Breast epithelium (tissue), 4 donors: ENCODE data around the gene UBE2Q1. TPM values are rescaled to one million over a fixed set of nuclear protein-coding genes. Genes with fewer than 3 reads are reported as not detected.

Source experiments
- DNase-seq, 2 donors: peaks; one replicate each; pipeline ENCODE4 v3.0.0-alpha.2; 2019; ENCODE audit warnings: low spot score in 2 of 2
- H3K27ac ChIP-seq, 2 donors: fragments of 200-600 bp; sonication (generic) in 1 of 2; one replicate each; pipeline ENCODE4 v1.5.1; 2016 to 2019; ENCODE audit warnings: mild to moderate bottlenecking in 1 of 2
- H3K27me3 ChIP-seq, 2 donors: fragments of 200-600 bp; sonication (generic) in 1 of 2; one replicate each; pipeline versions ENCODE4 v1.5.1 to v1.6.0; 2017 to 2019; ENCODE audit warnings: control low read depth in 1 of 2, mild to moderate bottlenecking in 1 of 2
- H3K36me3 ChIP-seq: fragments of 200-600 bp; one replicate; pipeline ENCODE4 v1.5.1; 2019
- H3K4me1 ChIP-seq, 2 donors: fragments of 200-600 bp; sonication (generic); one replicate each; pipeline ENCODE4 v1.5.1; 2016 to 2019; ENCODE audit warnings: control low read depth in 1 of 2
- H3K4me3 ChIP-seq, 3 donors: fragments of 200-600 bp; sonication (generic); 1 replicate in 2 of 3; 2 replicates in 1 of 3; pipeline ENCODE4 v1.5.1; 2016 to 2019; ENCODE audit warnings: mild to moderate bottlenecking in 3 of 3, moderate library complexity in 2 of 3
- H3K9me3 ChIP-seq, 2 donors: fragments of 200-600 bp; sonication (generic) in 1 of 2; one replicate each; pipeline ENCODE4 v1.5.1; 2016 to 2019; ENCODE audit warnings: control low read depth in 1 of 2
- CTCF ChIP-seq, 3 donors: fragments of 450-650 bp; IDR thresholded peaks; one replicate each; pipeline ENCODE4 v1.5.1; 2016 to 2017; ENCODE audit warnings: antibody characterized with exemption in 3 of 3, mild to moderate bottlenecking in 3 of 3, moderate library complexity in 3 of 3
- POLR2A ChIP-seq: fragments of 450-650 bp; IDR thresholded peaks from one replicate; pipeline ENCODE4 v1.6.1; 2016; ENCODE audit warnings: antibody characterized with exemption, mild to moderate bottlenecking, moderate library complexity
- POLR2AphosphoS5 ChIP-seq, 3 donors: sonication (generic); formaldehyde crosslinking; IDR thresholded peaks; one replicate each; pipeline ENCODE4 v1.6.1; 2017; ENCODE audit warnings: antibody characterized with exemption in 3 of 3
- intact Hi-C: fragments of 100-400 bp; cut with DNase I; formaldehyde crosslinking; loops from one replicate; pipeline ENCODE4 v1.15.1; 2023; ENCODE audit warnings: low total_unique reads
- total RNA-seq, 3 donors: library from RNA; depleted of rRNA; stranded (reverse); fragments of >200 nt; gene quantifications; one replicate each; pipeline ENCODE4 v1.1.0, GENCODE V29; 2016

UBE2Q1 gene
- total RNA-seq, 3 donors from 2014 or later, result 27.7 to 33.3 (median 30.2) TPM

DNA sequence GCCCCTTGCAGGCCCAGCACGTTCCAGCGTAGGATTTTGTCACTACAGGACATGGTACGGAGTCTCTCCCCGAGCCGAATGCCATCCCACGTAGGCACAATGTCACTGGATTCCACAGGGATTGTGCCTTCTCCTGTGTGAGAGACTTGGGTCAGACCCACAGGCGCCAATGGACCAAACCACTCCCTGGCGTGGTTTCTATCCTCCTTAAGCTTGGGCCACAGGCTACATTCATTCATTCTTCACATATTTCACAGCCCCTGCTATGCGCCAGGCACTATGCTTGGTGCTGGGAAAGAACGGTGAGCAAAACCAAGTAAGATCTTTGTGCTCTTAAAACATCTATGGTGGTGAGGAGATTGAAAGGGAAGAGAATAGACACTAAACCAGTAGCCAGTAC is 27.8 kb upstream of the UBE2Q1 start:
- intact Hi-C loops, result no loop called here
- DNase-seq, result no peak
- H3K9me3 ChIP-seq, result no peaks in the 10 kb centered on the region
- H3K4me3 ChIP-seq, result no peak overlapping the region
- H3K27me3 ChIP-seq, result no peaks in the 10 kb centered on the region
- TF ChIP-seq POLR2A (no peak), CTCF (IDR thresholded peaks at IDR 0.05) (no peak), POLR2AphosphoS5 (IDR thresholded peaks at IDR 0.05) (no peak)
- peaks cover 59% of the 10 kb centered on the region for H3K36me3 ChIP-seq
- no peak overlapping the region for H3K27ac ChIP-seq
- no peaks in the 10 kb centered on the region for H3K4me1 ChIP-seq

DNA sequence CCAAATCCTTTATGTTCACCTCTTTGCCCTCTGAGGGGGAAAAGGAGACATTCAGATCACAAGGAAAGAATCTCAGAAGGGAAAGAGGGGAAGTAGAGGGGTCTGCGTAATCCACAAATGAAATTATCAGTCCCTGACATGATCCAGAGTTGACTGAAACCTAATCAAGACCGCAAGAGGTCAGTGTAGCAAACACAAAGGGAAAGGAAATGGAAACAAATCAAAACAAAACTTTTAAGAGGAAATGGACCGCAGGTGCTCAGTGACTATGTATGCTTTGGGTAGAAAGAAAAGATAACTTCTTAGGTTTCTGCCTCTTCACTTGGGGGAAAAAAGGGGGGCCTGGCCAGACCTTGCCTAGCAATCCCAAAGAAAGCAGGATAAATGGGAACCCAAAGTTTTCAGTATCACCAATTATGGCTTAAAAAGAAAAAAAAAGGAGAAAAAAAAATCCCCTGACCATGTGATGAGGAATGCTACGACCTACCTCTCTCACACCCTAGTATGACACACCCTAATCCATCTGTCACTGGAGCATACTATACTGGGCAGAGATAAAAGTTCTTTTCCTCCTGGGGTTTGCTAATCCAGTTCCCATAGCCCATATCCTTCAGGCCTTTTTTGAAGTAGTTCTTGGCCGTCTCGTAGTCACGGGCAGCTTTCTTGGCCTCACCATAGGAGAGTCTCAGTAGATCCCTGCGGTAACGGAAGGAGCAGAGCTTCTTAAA is 26.0 kb upstream of the UBE2Q1 start:
- Histone ChIP-seq H3K4me3 (no peak overlapping the region), H3K27ac (no peak overlapping the region), H3K9me3 (no peaks in the 10 kb centered on the region), H3K27me3 (no peaks in the 10 kb centered on the region), H3K36me3 (peaks cover 50% of the 10 kb centered on the region), H3K4me1 (no peaks in the 10 kb centered on the region)
- intact Hi-C loops, result no loop called here
- TF ChIP-seq CTCF (IDR thresholded peaks at IDR 0.05) (no peak), POLR2A (no peak)
- DNase-seq, result no peak

DNA sequence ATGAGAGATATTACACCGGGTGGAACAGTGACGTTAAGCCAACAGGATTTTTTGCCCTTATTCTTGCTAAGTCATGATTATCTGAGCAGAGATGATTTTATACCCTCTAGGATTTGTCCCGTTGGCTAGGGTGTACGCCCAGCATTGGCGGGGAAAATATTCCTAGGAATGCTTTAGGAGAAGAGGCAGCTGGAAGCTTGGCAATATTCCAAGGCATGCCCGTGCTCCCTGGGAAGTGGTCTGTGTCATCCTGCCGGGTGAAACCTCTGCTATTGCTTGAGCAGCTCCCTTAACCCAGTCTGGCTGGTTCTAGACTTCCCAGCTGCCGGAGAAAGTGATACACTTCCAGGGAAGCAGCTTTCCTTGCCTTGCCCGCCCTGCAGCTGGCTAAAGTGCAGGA is 25.3 kb upstream of the UBE2Q1 start:
- H3K27ac ChIP-seq, result no peak overlapping the region
- DNase-seq, result no peak
- H3K4me1 ChIP-seq, result no peaks in the 10 kb centered on the region
- intact Hi-C loops, result no loop called here
- peaks cover 44% of the 10 kb centered on the region for H3K36me3 ChIP-seq
- H3K9me3 ChIP-seq, result no peaks in the 10 kb centered on the region
- H3K4me3 ChIP-seq, result no peak overlapping the region
- no peaks in the 10 kb centered on the region for H3K27me3 ChIP-seq
- TF ChIP-seq POLR2A, result no peak
- no peak for TF ChIP-seq CTCF (IDR thresholded peaks at IDR 0.05)
- no peak for TF ChIP-seq POLR2AphosphoS5 (IDR thresholded peaks at IDR 0.05)

DNA sequence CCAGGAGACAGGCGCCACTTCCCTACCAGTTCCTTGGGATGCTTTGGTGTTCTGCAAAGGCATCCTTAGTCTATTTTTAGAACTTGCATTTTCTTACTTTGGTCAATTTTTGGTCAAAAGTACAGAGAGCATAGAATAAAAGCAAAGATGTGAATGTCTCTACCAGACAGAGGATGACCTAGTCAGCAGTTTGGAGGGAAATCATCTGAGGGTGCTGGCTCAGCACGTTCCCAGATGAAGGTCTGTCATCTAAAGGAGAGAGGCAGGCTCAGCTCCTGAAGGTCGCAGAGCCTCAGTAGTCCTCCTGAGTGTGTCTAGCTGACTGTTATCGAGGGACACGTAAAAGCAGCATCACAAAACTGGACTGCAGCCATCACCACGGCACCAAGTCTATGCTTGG is 24.4 kb upstream of the UBE2Q1 start:
- Histone ChIP-seq H3K36me3 (peaks cover 35% of the 10 kb centered on the region), H3K27ac (no peak overlapping the region)
- intact Hi-C loops, result no loop called here

More for the DNA sequence above, 24.4 kb upstream of the UBE2Q1 start:
- H3K27me3 ChIP-seq, result no peaks in the 10 kb centered on the region
- TF ChIP-seq POLR2AphosphoS5 (IDR thresholded peaks at IDR 0.05), result no peak
- TF ChIP-seq POLR2A, result no peak
- TF ChIP-seq CTCF (IDR thresholded peaks at IDR 0.05), result no peak
- no peaks in the 10 kb centered on the region for H3K9me3 ChIP-seq
- H3K4me3 ChIP-seq, result no peak overlapping the region
- DNase-seq, result no peak
- H3K4me1 ChIP-seq, result no peaks in the 10 kb centered on the region
